HG02870 (cell line): ENCODE data around the gene COL19A1.

ENCODE experiments used
- ATAC-seq: cut with Tn5 transposase; IDR thresholded peaks from one replicate; pipeline ENCODE4 v1.9.1; 2021; ENCODE audit warnings: mild to moderate bottlenecking, moderate library complexity; ENCODE audit not compliant: unreplicated experiment

COL19A1 gene

GRCh38 chr6:70162972-70163371, 296.6 kb downstream of the COL19A1 start:
- ATAC-seq = no peak

GRCh38 chr6:70163795-70164194, 297.4 kb downstream of the COL19A1 start:
- no peak for ATAC-seq

- no peak for ATAC-seq
Measured at GRCh38 chr6:70164556-70164955, 298.2 kb downstream of the COL19A1 start.

GRCh38 chr6:70166088-70166958, 300.0 kb downstream of the COL19A1 start:
- peak; percentile 60 for ATAC-seq

GRCh38 chr6:70168681-70169377, 302.5 kb downstream of the COL19A1 start:
- ATAC-seq = no peak

GRCh38 chr6:70171236-70171635, 304.9 kb downstream of the COL19A1 start:
- no peak for ATAC-seq

- ATAC-seq = no peak
Measured at GRCh38 chr6:70172252-70172651, 305.9 kb downstream of the COL19A1 start.

- ATAC-seq = no peak
Measured at GRCh38 chr6:70175770-70176169, 309.4 kb downstream of the COL19A1 start.

GRCh38 chr6:70176842-70177550, 310.6 kb downstream of the COL19A1 start:
- ATAC-seq = no peak

GRCh38 chr6:70180183-70180900, 314.0 kb downstream of the COL19A1 start:
- peak; percentile 6 for ATAC-seq

- ATAC-seq = peak; percentile 76
Measured at GRCh38 chr6:70180901-70181599, 314.7 kb downstream of the COL19A1 start.

- ATAC-seq = no peak
Measured at GRCh38 chr6:70183538-70183937, 317.2 kb downstream of the COL19A1 start.

GRCh38 chr6:70184723-70185122, 318.4 kb downstream of the COL19A1 start:
- ATAC-seq = no peak

GRCh38 chr6:70186461-70186860, 320.1 kb downstream of the COL19A1 start:
- no peak for ATAC-seq

GRCh38 chr6:70188202-70188601, 321.8 kb downstream of the COL19A1 start:
- no peak for ATAC-seq

GRCh38 chr6:70194421-70194820, 328.1 kb downstream of the COL19A1 start:
- no peak for ATAC-seq

GRCh38 chr6:70196531-70196930, 330.2 kb downstream of the COL19A1 start:
- no peak for ATAC-seq

- ATAC-seq = no peak
Measured at GRCh38 chr6:70198785-70199184, 332.4 kb downstream of the COL19A1 start.

- no peak for ATAC-seq
Measured at GRCh38 chr6:70208235-70208790, 342.0 kb downstream of the COL19A1 start.

GRCh38 chr6:70210462-70210861, 344.1 kb downstream of the COL19A1 start:
- ATAC-seq = no peak
